WTC11 (cell line): ENCODE results near the gene GPR62. TPM values are rescaled to one million over a fixed set of nuclear protein-coding genes. Genes with fewer than 3 reads are reported as not detected.
A peak's percentile ranks its signal among the peaks of the same experiment; 100 is the strongest.

ENCODE experiments used
- ATAC-seq: fragments of 200-7000 bp; cut with Tn5 transposase; 2 replicates; pipeline ENCODE4 v1.10.0; 2021; ENCODE audit warnings: mild to moderate bottlenecking, moderate library complexity
- CTCF ChIA-PET: fragments of 300-600 bp; sonication (Branson Sonifier 250); formaldehyde crosslinking; loops from one replicate; lab custom pipeline; 2021; ENCODE audit warnings: antibody characterized with exemption; lab: Charles Lee
- POLR2A ChIA-PET: fragments of 350-600 bp; sonication (Branson Sonifier 250); formaldehyde crosslinking; loops from one replicate; lab custom pipeline; 2021; ENCODE audit warnings: antibody characterized with exemption; lab: Charles Lee
- DNase-seq: peaks from one replicate; pipeline ENCODE4 v3.0.0; 2021; ENCODE audit warnings: low spot score
- H3K27ac Mint-ChIP-seq: 2 replicates; pipeline ENCODE4 v1.8.0; 2021; ENCODE audit warnings: mixed read lengths
- H3K27me3 Mint-ChIP-seq: 2 replicates; pipeline ENCODE4 v1.8.0; 2021; ENCODE audit warnings: low read depth, mild to moderate bottlenecking, moderate library complexity, mixed read lengths
- H3K36me3 Mint-ChIP-seq: 2 replicates; pipeline ENCODE4 v1.8.0; 2021; ENCODE audit warnings: mixed read lengths
- H3K4me1 Mint-ChIP-seq: 2 replicates; pipeline ENCODE4 v1.8.0; 2022; ENCODE audit warnings: mixed read lengths
- H3K4me3 Mint-ChIP-seq: 2 replicates; pipeline ENCODE4 v1.8.0; 2021; ENCODE audit warnings: mild to moderate bottlenecking, moderate library complexity, mixed read lengths
- H3K9me3 Mint-ChIP-seq: 2 replicates; pipeline ENCODE4 v1.8.0; 2021; ENCODE audit warnings: mixed read lengths
- ATF3 ChIP-seq: sonication (generic); formaldehyde crosslinking; conservative IDR thresholded peaks from 2 replicates; pipeline ENCODE4 v1.8.1; 2022; ENCODE audit warnings: mild to moderate bottlenecking, missing genetic modification reagents
- CREM ChIP-seq: sonication (generic); formaldehyde crosslinking; IDR thresholded peaks from 2 replicates; pipeline ENCODE4 v1.8.1; 2022; ENCODE audit warnings: mild to moderate bottlenecking, missing genetic modification reagents, moderate library complexity
- E2F4 ChIP-seq: sonication (generic); formaldehyde crosslinking; IDR thresholded peaks from 2 replicates; pipeline ENCODE4 v1.8.1; 2022; ENCODE audit warnings: low read depth, mild to moderate bottlenecking, moderate library complexity, missing genetic modification reagents, borderline replicate concordance
- ERG ChIP-seq: fragments of 250-450 bp; sonication (Bioruptor Pico); IDR thresholded peaks from 2 replicates; pipeline ENCODE4 v1.8.0; 2021; ENCODE audit warnings: mild to moderate bottlenecking
- ETV6 ChIP-seq: sonication (generic); formaldehyde crosslinking; IDR thresholded peaks from 2 replicates; pipeline ENCODE4 v1.8.1; 2022; ENCODE audit warnings: mild to moderate bottlenecking, missing genetic modification reagents
- FOXK1 ChIP-seq: sonication (generic); formaldehyde crosslinking; IDR thresholded peaks from 2 replicates; pipeline ENCODE4 v1.8.0; 2022; ENCODE audit warnings: mild to moderate bottlenecking, moderate library complexity, missing genetic modification reagents
- GABPB1 ChIP-seq: sonication (generic); formaldehyde crosslinking; IDR thresholded peaks from 2 replicates; pipeline ENCODE4 v1.8.1; 2023; ENCODE audit warnings: mild to moderate bottlenecking, missing genetic modification reagents
- GTF2I ChIP-seq: fragments of 250-450 bp; sonication (Bioruptor Pico); conservative IDR thresholded peaks from 2 replicates; pipeline ENCODE4 v1.4.0; 2021; ENCODE audit warnings: mild to moderate bottlenecking
- HMGA2 ChIP-seq: fragments of 250-450 bp; sonication (Bioruptor Pico); IDR thresholded peaks from 2 replicates; pipeline ENCODE4 v1.4.0; 2021; ENCODE audit warnings: mild to moderate bottlenecking, moderate library complexity
- HMGXB4 ChIP-seq: sonication (generic); formaldehyde crosslinking; IDR thresholded peaks from 2 replicates; pipeline ENCODE4 v1.8.1; 2023; ENCODE audit warnings: mild to moderate bottlenecking, moderate library complexity, missing genetic modification reagents
- IRF1 ChIP-seq: sonication (generic); formaldehyde crosslinking; IDR thresholded peaks from 2 replicates; pipeline ENCODE4 v1.8.0; 2023; ENCODE audit warnings: missing genetic modification reagents
- JUN ChIP-seq: sonication (generic); formaldehyde crosslinking; IDR thresholded peaks from 2 replicates; pipeline ENCODE4 v1.8.0; 2023; ENCODE audit warnings: mild to moderate bottlenecking, missing genetic modification reagents
- TCF7 ChIP-seq: sonication (generic); formaldehyde crosslinking; IDR thresholded peaks from 2 replicates; pipeline ENCODE4 v1.8.0; 2022; ENCODE audit warnings: mild to moderate bottlenecking, low read depth, missing genetic modification reagents, moderate library complexity
- ZNF121 ChIP-seq: sonication (generic); formaldehyde crosslinking; IDR thresholded peaks from 2 replicates; pipeline ENCODE4 v1.8.0; 2023; ENCODE audit warnings: missing genetic modification reagents
- ZNF138 ChIP-seq: sonication (generic); formaldehyde crosslinking; conservative IDR thresholded peaks from 2 replicates; pipeline ENCODE4 v1.8.1; 2022; ENCODE audit warnings: mild to moderate bottlenecking, moderate library complexity, missing genetic modification reagents
- ZNF423 ChIP-seq: fragments of 250-450 bp; sonication (Bioruptor Pico); IDR thresholded peaks from 2 replicates; pipeline ENCODE4 v2.1.2; 2022; ENCODE audit warnings: mild to moderate bottlenecking, moderate library complexity
- total RNA-seq: library from RNA; stranded (reverse); gene quantifications from 3 replicates; pipeline ENCODE4 v1.2.3, GENCODE V29; 2021
- TF ChIP-seq, protein P1 (sequence below): sonication (generic); formaldehyde crosslinking; IDR thresholded peaks from 2 replicates; pipeline ENCODE4 v1.8.1; 2022; ENCODE audit warnings: low read depth, missing genetic modification reagents, borderline replicate concordance
- TF ChIP-seq, protein P2 (sequence below): fragments of 250-450 bp; sonication (Bioruptor Pico); IDR thresholded peaks from 2 replicates; pipeline ENCODE4 v1.9.0; 2021; ENCODE audit warnings: mild to moderate bottlenecking, borderline replicate concordance
- TF ChIP-seq, protein P3 (sequence below): fragments of 250-450 bp; sonication (Bioruptor Pico); IDR thresholded peaks from 2 replicates; pipeline ENCODE4 v1.9.0; 2021; ENCODE audit warnings: mild to moderate bottlenecking
- TF ChIP-seq, protein P4 (sequence below): sonication (generic); formaldehyde crosslinking; IDR thresholded peaks from 2 replicates; pipeline ENCODE4 v1.8.1; 2023; ENCODE audit warnings: mild to moderate bottlenecking, missing genetic modification reagents, moderate library complexity

The GPR62 gene
- total RNA-seq, 1 experiment from 2014 or later: 0.24 TPM

GRCh38 chr3:51999846-52000245 is 44.7 kb downstream of the GPR62 start (continued):
- TF ChIP-seq, protein P1, sequence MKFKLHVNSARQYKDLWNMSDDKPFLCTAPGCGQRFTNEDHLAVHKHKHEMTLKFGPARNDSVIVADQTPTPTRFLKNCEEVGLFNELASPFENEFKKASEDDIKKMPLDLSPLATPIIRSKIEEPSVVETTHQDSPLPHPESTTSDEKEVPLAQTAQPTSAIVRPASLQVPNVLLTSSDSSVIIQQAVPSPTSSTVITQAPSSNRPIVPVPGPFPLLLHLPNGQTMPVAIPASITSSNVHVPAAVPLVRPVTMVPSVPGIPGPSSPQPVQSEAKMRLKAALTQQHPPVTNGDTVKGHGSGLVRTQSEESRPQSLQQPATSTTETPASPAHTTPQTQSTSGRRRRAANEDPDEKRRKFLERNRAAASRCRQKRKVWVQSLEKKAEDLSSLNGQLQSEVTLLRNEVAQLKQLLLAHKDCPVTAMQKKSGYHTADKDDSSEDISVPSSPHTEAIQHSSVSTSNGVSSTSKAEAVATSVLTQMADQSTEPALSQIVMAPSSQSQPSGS (CRISPR knock-in tag): no peak
- TF ChIP-seq ZNF138 (no peak), ZNF121 (no peak), TCF7 (no peak)

DNA sequence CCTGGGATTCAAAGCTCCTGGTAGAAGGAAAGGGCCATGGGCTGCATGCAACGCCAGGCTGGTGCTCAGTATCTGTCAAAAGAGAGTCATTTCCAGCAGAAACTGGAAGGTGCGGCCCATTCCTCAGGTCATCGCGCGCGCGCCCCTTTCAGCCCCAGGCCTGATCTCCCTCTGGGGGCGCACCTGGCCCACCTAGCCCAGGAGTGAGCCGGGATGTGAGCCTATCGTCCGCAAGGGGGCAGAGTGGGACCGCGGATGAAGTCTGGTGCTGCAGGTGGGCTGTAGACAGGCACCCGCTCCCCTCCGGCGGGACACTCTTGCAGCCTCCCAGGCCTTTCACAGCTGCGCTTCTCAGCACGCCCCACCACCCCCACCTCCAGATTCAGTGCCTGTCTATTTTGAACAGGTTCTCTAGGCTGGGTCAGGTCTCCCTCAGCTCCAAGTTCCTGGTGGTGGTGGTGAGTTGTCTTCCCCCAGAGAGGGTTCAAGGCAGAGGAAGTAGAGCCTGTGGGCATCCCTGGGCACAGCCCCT is 46.3 kb downstream of the GPR62 start:
- Mint-ChIP-seq H3K4me1 (peaks cover 42% of the 10 kb centered on the region), H3K27me3 (no peaks in the 10 kb centered on the region), H3K4me3 (no peak overlapping the region), H3K9me3 (no peaks in the 10 kb centered on the region), H3K27ac (peak overlapping the region; percentile 86), H3K36me3 (no peaks in the 10 kb centered on the region)
- ChIA-PET CTCF (interaction anchor here (0.6 to 8.5 kb wide), 21 partner anchors 14 to 384 kb away, joined by 3 to 382 read pairs (median 6); partner anchors contain the start of genes ABHD14A, ABHD14B, ACY1 and DUSP7), POLR2A (interaction anchor here (1.7 kb wide), 1 partner anchor 52 kb away, joined by 4 read pairs; no protein-coding TSS in a partner anchor)
- peak; percentile 97 for DNase-seq
- peak; percentile 76 for ATAC-seq
- no peak for TF ChIP-seq GABPB1 (CRISPR knock-in tag)
- no peak for TF ChIP-seq IRF1 (CRISPR knock-in tag)
- TF ChIP-seq, protein P2, sequence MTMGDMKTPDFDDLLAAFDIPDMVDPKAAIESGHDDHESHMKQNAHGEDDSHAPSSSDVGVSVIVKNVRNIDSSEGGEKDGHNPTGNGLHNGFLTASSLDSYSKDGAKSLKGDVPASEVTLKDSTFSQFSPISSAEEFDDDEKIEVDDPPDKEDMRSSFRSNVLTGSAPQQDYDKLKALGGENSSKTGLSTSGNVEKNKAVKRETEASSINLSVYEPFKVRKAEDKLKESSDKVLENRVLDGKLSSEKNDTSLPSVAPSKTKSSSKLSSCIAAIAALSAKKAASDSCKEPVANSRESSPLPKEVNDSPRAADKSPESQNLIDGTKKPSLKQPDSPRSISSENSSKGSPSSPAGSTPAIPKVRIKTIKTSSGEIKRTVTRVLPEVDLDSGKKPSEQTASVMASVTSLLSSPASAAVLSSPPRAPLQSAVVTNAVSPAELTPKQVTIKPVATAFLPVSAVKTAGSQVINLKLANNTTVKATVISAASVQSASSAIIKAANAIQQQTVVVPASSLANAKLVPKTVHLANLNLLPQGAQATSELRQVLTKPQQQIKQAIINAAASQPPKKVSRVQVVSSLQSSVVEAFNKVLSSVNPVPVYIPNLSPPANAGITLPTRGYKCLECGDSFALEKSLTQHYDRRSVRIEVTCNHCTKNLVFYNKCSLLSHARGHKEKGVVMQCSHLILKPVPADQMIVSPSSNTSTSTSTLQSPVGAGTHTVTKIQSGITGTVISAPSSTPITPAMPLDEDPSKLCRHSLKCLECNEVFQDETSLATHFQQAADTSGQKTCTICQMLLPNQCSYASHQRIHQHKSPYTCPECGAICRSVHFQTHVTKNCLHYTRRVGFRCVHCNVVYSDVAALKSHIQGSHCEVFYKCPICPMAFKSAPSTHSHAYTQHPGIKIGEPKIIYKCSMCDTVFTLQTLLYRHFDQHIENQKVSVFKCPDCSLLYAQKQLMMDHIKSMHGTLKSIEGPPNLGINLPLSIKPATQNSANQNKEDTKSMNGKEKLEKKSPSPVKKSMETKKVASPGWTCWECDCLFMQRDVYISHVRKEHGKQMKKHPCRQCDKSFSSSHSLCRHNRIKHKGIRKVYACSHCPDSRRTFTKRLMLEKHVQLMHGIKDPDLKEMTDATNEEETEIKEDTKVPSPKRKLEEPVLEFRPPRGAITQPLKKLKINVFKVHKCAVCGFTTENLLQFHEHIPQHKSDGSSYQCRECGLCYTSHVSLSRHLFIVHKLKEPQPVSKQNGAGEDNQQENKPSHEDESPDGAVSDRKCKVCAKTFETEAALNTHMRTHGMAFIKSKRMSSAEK: no peak
- TF ChIP-seq, protein P3, sequence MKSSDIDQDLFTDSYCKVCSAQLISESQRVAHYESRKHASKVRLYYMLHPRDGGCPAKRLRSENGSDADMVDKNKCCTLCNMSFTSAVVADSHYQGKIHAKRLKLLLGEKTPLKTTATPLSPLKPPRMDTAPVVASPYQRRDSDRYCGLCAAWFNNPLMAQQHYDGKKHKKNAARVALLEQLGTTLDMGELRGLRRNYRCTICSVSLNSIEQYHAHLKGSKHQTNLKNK (CRISPR knock-in tag): no peak
- TF ChIP-seq E2F4 (CRISPR knock-in tag): no peak
- TF ChIP-seq CREM: no peak
- no peak for TF ChIP-seq ATF3 (CRISPR knock-in tag)
- TF ChIP-seq, protein P4, sequence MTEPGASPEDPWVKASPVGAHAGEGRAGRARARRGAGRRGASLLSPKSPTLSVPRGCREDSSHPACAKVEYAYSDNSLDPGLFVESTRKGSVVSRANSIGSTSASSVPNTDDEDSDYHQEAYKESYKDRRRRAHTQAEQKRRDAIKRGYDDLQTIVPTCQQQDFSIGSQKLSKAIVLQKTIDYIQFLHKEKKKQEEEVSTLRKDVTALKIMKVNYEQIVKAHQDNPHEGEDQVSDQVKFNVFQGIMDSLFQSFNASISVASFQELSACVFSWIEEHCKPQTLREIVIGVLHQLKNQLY: no peak
- TF ChIP-seq ERG (CRISPR knock-in tag): no peak
- no peak for TF ChIP-seq GTF2I (CRISPR knock-in tag)
- no peak for TF ChIP-seq HMGA2 (CRISPR knock-in tag)
- peak; percentile 93; the same call in 1 of the 2 replicates for TF ChIP-seq HMGXB4 (CRISPR knock-in tag)
- TF ChIP-seq FOXK1: no peak
- TF ChIP-seq ZNF423 (CRISPR knock-in tag): 0 out of 2 replicates have a peak, but pooled peaks have one; percentile 36
- TF ChIP-seq JUN (CRISPR knock-in tag): no peak
- peak; percentile 43; the same call in 1 of the 2 replicates for TF ChIP-seq ETV6 (CRISPR knock-in tag)
